ENCODE results near the gene LRRC27.

LRRC27 gene

GRCh38 chr10:132309471-132309865, 22.5 kb upstream of the LRRC27 start:
- Histone ChIP-seq H3K4me3 (replicated peaks; ENCODE audit: insufficient read depth, low read length) (no peak overlapping the region), H3K27me3 (ENCODE audit: insufficient read depth, poor library complexity, severe bottlenecking) (peaks cover 31% of the 10 kb centered on the region), H3K27ac (replicated peaks) (no peak overlapping the region)
- DNase-seq (ENCODE audit: low read depth in 1 of 2, low spot score in 1 of 2) = no peak
- TF ChIP-seq POLR2AphosphoS5 (IDR thresholded peaks at IDR 0.05; ENCODE audit: low read depth) = no peak
- no peak for TF ChIP-seq SPI1 (IDR thresholded peaks at IDR 0.05; ENCODE audit: borderline replicate concordance, low read depth)
- no peak for TF ChIP-seq REST (IDR thresholded peaks at IDR 0.05; ENCODE audit: insufficient replicate concordance, low read depth)
- no peak for TF ChIP-seq GABPA (IDR thresholded peaks at IDR 0.05; ENCODE audit: low read depth)
- no peak for TF ChIP-seq CTCF (IDR thresholded peaks at IDR 0.05; ENCODE audit: insufficient read depth, low read length)

GRCh38 chr10:132309879-132310591, 22.0 kb upstream of the LRRC27 start:
- Histone ChIP-seq H3K27ac (replicated peaks) (no peak overlapping the region), H3K27me3 (ENCODE audit: insufficient read depth, poor library complexity, severe bottlenecking) (peaks cover 30% of the 10 kb centered on the region), H3K4me3 (replicated peaks; ENCODE audit: insufficient read depth, low read length) (no peak overlapping the region)
- no peak for DNase-seq (ENCODE audit: low read depth in 1 of 2, low spot score in 1 of 2)
- TF ChIP-seq CTCF (IDR thresholded peaks at IDR 0.05; ENCODE audit: insufficient read depth, low read length) (no peak), GABPA (IDR thresholded peaks at IDR 0.05; ENCODE audit: low read depth) (no peak), POLR2AphosphoS5 (IDR thresholded peaks at IDR 0.05; ENCODE audit: low read depth) (no peak), SPI1 (IDR thresholded peaks at IDR 0.05; ENCODE audit: borderline replicate concordance, low read depth) (no peak), REST (IDR thresholded peaks at IDR 0.05; ENCODE audit: insufficient replicate concordance, low read depth) (no peak)

- TF ChIP-seq POLR2AphosphoS5 (IDR thresholded peaks at IDR 0.05; ENCODE audit: low read depth) (no peak), CTCF (IDR thresholded peaks at IDR 0.05; ENCODE audit: insufficient read depth, low read length) (no peak), SPI1 (IDR thresholded peaks at IDR 0.05; ENCODE audit: borderline replicate concordance, low read depth) (no peak), GABPA (IDR thresholded peaks at IDR 0.05; ENCODE audit: low read depth) (no peak), REST (IDR thresholded peaks at IDR 0.05; ENCODE audit: insufficient replicate concordance, low read depth) (no peak)
- no peak for DNase-seq (ENCODE audit: low read depth in 1 of 2, low spot score in 1 of 2)
Measured at GRCh38 chr10:132310701-132311337, 21.2 kb upstream of the LRRC27 start.

More at GRCh38 chr10:132310701-132311337, 21.2 kb upstream of the LRRC27 start:
- H3K27me3 ChIP-seq (ENCODE audit: insufficient read depth, poor library complexity, severe bottlenecking) = peaks cover 27% of the 10 kb centered on the region
- no peak overlapping the region for H3K4me3 ChIP-seq (replicated peaks; ENCODE audit: insufficient read depth, low read length)
- H3K27ac ChIP-seq (replicated peaks) = no peak overlapping the region

Data from HL-60 (cell line).